Heart left ventricle (tissue), 16 donors: ENCODE results near the gene FBXL19. TPM values are rescaled to one million over a fixed set of nuclear protein-coding genes. Genes with fewer than 3 reads are reported as not detected.
A peak's percentile ranks its signal among the peaks of the same experiment; 100 is the strongest.

ENCODE experiments used
- ATAC-seq, 4 donors: fragments of 200-7000 bp; cut with Tn5 transposase; one replicate each; pipeline ENCODE4 v1.9.1; 2020 to 2022; ENCODE audit warnings: moderate library complexity in 4 of 4, mild to moderate bottlenecking in 3 of 4, moderate number of reproducible peaks in 1 of 4
- DNase-seq, 5 donors: peaks; one replicate each; pipeline ENCODE4 v3.0.0-alpha.2; 2020
- H3K27ac ChIP-seq, 12 donors: fragments of 200-600 bp; sonication (generic) in 4 of 12; one replicate each; pipeline versions ENCODE4 v1.5.0 to v1.8.0; 2016 to 2022; ENCODE audit warnings: mild to moderate bottlenecking in 2 of 12
- H3K27me3 ChIP-seq, 9 donors: fragments of 200-600 bp; sonication (generic) in 2 of 9; one replicate each; pipeline versions ENCODE4 v1.5.1 to v1.8.0; 2016 to 2022; ENCODE audit warnings: mild to moderate bottlenecking in 3 of 9
- H3K36me3 ChIP-seq, 9 donors: fragments of 200-600 bp; sonication (generic) in 2 of 9; one replicate each; pipeline versions ENCODE4 v1.5.0 to v1.8.0; 2018 to 2022; ENCODE audit warnings: mild to moderate bottlenecking in 2 of 9
- H3K4me1 ChIP-seq, 12 donors: fragments of 200-600 bp; sonication (generic) in 4 of 12; one replicate each; pipeline versions ENCODE4 v1.5.0 to v1.8.0; 2016 to 2022; ENCODE audit warnings: mild to moderate bottlenecking in 3 of 12
- H3K4me3 ChIP-seq, 12 donors: fragments of 200-600 bp; sonication (generic) in 4 of 12; one replicate each; pipeline versions ENCODE4 v1.5.0 to v1.8.0; 2017 to 2022; ENCODE audit warnings: mild to moderate bottlenecking in 9 of 12, moderate library complexity in 4 of 12
- H3K9me3 ChIP-seq, 12 donors: fragments of 200-600 bp; sonication (generic) in 4 of 12; one replicate each; pipeline versions ENCODE4 v1.5.0 to v1.8.0; 2016 to 2022; ENCODE audit warnings: mild to moderate bottlenecking in 1 of 12
- POLR2A ChIP-seq, 2 donors: fragments of 450-650 bp; IDR thresholded peaks; one replicate each; pipeline ENCODE4 v1.6.1; 2017; ENCODE audit warnings: antibody characterized with exemption in 2 of 2, mild to moderate bottlenecking in 2 of 2, moderate library complexity in 2 of 2
- WGBS, 4 donors: extraction: QIAGEN DNeasy Blood & Tissue Kit in 2 of 4; methylation state at CpG; one replicate each; pipeline versions ENCODE4 v1.1.5 to v1.1.7; 2013 to 2018; 5-methylcytosine and 5-hydroxymethylcytosine counted together
- intact Hi-C, 10 donors: fragments of 100-400 bp; cut with DNase I; formaldehyde crosslinking; loops; one replicate each; pipeline versions ENCODE4 v1.11.1 to v1.14.2; 2022
- polyA plus RNA-seq, 2 donors: library from polyadenylated mRNA; stranded (reverse); fragments of 200-250 nt; gene quantifications; one replicate each; pipeline ENCODE4 v1.2.3, GENCODE V29; 2013
- total RNA-seq, 9 donors: library from RNA; depleted of rRNA in 2 of 9; stranded (reverse); fragments of >200 nt in 2 of 9; fragmentation: NEBNext Ultra II Directional in 3 of 9; extraction: Animal tissue kit (Norgen Biotek cat#: 25700) in 3 of 9; gene quantifications; one replicate each; pipeline versions ENCODE4 v1.1.0 to v1.2.4, GENCODE V29; 2016 to 2023
- TF ChIP-seq, protein P1 (sequence below), 12 donors: fragments of 200-600 bp; sonication (generic) in 4 of 12; IDR thresholded peaks; one replicate each; pipeline versions ENCODE4 v1.5.0 to v1.8.0; 2018 to 2022; ENCODE audit warnings: antibody characterized with exemption in 12 of 12, mild to moderate bottlenecking in 5 of 12
- donor health status: ischemic (EF 13 %, LVEDD 7.1; RV severe dilation, severe dysfunction).
- donor health status: healthy with polysubstance abuse.
- donor health status: DM: no; HTN: yes; CAD: no.
- donor health status: DM: no; HTN: no; CAD: no.
- donor health status: ischemic (EF 25% LVEDD 6.9; RV normal size, moderate dysfunction).
- donor health status: ischemic (EF 25% LVEDD 5.7; RV mildly dilated, moderate dysfunction).
- donor health status: healthy.
- donor health status: DM: yes; HTN: yes; CAD: no.
- donor health status: ischemic (EF 35%, LVEDD 5.7; RV mildly dilated, moderate dysfunction).
- donor health status: nonischemic (EF 11% LVEDD 7.7; RV severe dilation, severe dysfunction).
- donor health status: DM: yes; HTN: yes; CAD: no.
- donor health status: PGD.
- donor health status: ischemic (EF 29% LVEDD 5.4; RV normal size, mild dysfunction).
- donor health status: nonischemic (EF 23%, LVEDD 6.1; RV moderate dilation, normal function).

The FBXL19 gene
- total and polyA plus RNA-seq, 11 donors: 4.5 to 15.5 (median 7.9) TPM

DNA sequence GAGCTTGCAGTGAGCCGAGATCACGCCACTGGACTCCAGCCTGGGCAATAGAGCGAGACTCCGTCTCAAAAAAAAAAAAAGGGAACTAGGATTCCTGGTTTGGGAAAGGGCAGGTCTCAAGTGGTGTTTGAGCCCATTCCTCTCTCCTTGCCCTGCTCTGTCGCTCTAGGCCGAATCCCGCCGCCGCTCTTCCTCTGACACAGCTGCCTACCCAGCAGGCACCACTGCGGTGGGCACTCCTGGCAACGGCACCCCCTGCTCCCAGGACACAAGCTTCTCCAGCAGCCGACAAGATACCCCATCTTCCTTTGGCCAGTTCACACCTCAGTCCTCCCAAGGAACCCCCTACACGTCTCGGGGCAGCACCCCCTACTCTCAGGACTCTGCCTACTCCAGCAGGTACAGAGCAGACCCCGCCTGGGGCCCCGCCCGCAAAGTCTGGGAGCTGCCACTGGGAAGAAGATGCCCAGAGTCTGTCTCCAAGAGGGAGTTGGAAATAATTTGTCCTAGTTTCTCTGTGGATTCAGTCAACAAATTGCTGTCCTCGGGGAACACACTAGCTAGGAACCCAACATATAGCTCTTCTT lies 40.6 kb downstream of the FBXL19 start:
- Histone ChIP-seq H3K4me1 (peaks cover 0 to 8% (median 4%) of the 10 kb centered on the region in 12 donors), H3K27ac (no peak overlapping the region), H3K4me3 (no peak overlapping the region), H3K9me3 (no peaks in the 10 kb centered on the region), H3K27me3 (no peaks in the 10 kb centered on the region), H3K36me3 (peaks cover 6 to 100% (median 98%) of the 10 kb centered on the region in 9 donors)
- no peak for TF ChIP-seq POLR2A (IDR thresholded peaks at IDR 0.05)
- TF ChIP-seq, protein P1, sequence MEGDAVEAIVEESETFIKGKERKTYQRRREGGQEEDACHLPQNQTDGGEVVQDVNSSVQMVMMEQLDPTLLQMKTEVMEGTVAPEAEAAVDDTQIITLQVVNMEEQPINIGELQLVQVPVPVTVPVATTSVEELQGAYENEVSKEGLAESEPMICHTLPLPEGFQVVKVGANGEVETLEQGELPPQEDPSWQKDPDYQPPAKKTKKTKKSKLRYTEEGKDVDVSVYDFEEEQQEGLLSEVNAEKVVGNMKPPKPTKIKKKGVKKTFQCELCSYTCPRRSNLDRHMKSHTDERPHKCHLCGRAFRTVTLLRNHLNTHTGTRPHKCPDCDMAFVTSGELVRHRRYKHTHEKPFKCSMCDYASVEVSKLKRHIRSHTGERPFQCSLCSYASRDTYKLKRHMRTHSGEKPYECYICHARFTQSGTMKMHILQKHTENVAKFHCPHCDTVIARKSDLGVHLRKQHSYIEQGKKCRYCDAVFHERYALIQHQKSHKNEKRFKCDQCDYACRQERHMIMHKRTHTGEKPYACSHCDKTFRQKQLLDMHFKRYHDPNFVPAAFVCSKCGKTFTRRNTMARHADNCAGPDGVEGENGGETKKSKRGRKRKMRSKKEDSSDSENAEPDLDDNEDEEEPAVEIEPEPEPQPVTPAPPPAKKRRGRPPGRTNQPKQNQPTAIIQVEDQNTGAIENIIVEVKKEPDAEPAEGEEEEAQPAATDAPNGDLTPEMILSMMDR (IDR thresholded peaks at IDR 0.05): no peak
- ATAC-seq (no peak), DNase-seq (no peak)
- 91 to 95% (median 94%) methylated on average over 17 to 18 of the region's 18 CpGs for WGBS, 4 donors
- intact Hi-C loops: loop anchor here in 1 of 10 donors (5.0 kb wide), 1 partner anchor 488 kb away; no protein-coding TSS in a partner anchor

DNA sequence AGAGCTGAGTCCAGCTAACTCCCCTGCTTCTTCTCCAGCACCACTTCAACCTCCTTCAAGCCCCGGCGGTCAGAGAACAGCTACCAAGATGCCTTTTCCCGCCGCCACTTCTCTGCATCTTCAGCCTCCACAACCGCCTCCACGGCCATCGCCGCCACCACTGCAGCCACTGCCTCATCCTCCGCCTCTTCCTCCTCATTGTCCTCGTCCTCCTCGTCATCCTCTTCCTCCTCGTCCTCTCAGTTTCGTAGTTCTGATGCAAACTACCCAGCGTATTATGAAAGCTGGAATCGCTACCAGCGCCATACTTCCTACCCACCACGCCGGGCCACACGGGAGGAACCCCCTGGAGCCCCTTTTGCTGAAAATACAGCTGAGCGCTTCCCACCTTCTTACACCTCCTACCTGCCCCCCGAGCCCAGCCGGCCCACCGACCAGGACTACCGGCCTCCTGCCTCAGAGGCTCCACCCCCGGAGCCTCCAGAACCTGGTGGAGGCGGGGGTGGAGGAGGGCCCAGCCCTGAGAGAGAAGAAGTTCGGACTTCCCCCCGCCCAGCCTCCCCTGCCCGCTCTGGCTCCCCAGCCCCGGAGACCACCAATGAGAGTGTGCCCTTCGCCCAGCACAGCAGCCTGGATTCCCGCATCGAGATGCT lies 41.3 kb downstream of the FBXL19 start:
- H3K4me3 ChIP-seq: no peak overlapping the region
- no peak for TF ChIP-seq POLR2A (IDR thresholded peaks at IDR 0.05)
- TF ChIP-seq, protein P1 (IDR thresholded peaks at IDR 0.05): no peak
- H3K4me1 ChIP-seq: peaks cover 0 to 2% (median 0%) of the 10 kb centered on the region in 12 donors
- H3K27me3 ChIP-seq: no peaks in the 10 kb centered on the region
- H3K36me3 ChIP-seq: peaks cover 6 to 100% (median 98%) of the 10 kb centered on the region in 9 donors
- 89 to 92% (median 91%) methylated on average over 33 of the region's 33 CpGs for WGBS, 4 donors
- no peak for ATAC-seq
- no peak overlapping the region for H3K27ac ChIP-seq
- peak in 1 of 5 donors; percentile 48 for DNase-seq
- no peaks in the 10 kb centered on the region for H3K9me3 ChIP-seq
- intact Hi-C loops: loop anchor here in 1 of 10 donors (5.0 kb wide), 1 partner anchor 488 kb away; no protein-coding TSS in a partner anchor

DNA sequence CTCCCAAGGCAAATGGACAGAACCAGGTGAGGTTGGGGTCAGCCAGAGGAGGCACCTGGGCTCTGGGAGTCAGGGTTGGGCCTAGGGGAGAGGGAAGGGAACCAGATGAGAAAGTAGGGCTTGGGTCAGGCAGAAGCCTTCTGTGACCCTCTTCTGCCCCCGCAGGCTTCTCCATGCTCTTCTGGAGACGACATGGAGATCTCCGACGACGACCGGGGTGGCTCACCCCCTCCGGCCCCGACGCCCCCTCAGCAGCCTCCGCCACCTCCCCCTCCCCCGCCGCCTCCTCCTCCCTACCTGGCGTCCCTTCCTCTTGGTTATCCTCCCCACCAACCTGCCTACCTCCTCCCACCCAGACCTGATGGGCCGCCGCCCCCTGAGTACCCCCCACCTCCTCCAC lies 42.1 kb downstream of the FBXL19 start:
- intact Hi-C loops: no loop called here
- H3K4me3 ChIP-seq: no peak overlapping the region
- H3K4me1 ChIP-seq: no peaks in the 10 kb centered on the region
- TF ChIP-seq, protein P1 (IDR thresholded peaks at IDR 0.05): no peak
- TF ChIP-seq POLR2A (IDR thresholded peaks at IDR 0.05): no peak
- no peak overlapping the region for H3K27ac ChIP-seq
- peaks cover 6 to 100% (median 98%) of the 10 kb centered on the region in 9 donors for H3K36me3 ChIP-seq
- DNase-seq: peak in 1 of 5 donors; percentile 47
- H3K27me3 ChIP-seq: no peaks in the 10 kb centered on the region
- H3K9me3 ChIP-seq: no peaks in the 10 kb centered on the region
- WGBS, 4 donors: 87 to 94% (median 90%) methylated on average over 15 of the region's 15 CpGs
- ATAC-seq: no peak

DNA sequence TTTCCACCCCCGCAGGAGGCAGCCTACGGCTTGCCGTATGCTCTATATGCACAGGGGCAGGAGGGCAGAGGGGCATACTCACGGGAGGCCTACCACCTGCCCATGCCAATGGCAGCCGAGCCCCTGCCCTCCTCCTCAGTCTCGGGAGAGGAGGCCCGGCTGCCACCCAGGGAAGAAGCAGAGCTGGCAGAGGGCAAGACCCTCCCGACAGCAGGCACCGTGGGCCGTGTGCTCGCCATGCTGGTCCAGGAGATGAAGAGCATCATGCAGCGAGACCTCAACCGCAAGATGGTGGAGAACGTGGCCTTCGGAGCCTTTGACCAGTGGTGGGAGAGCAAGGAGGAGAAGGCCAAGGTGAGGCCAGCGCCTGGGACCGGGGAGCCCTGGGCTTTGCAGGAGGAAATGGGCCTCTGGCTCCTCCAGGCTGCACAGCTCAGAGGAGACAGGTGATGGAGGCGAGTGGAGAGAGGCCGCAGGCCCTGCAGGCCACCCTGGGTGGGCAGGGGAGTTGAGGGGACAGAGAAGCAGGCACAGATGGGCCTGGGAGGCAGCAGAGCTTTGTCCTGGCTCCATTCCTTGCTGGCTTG lies 42.8 kb downstream of the FBXL19 start:
- DNase-seq (peak in 1 of 5 donors; percentile 59), ATAC-seq (no peak)
- peaks cover 3 to 100% (median 98%) of the 10 kb centered on the region in 9 donors for H3K36me3 ChIP-seq
- intact Hi-C loops: no loop called here
- no peak overlapping the region for H3K4me3 ChIP-seq
- no peaks in the 10 kb centered on the region for H3K27me3 ChIP-seq
- WGBS, 4 donors: 93 to 95% (median 94%) methylated on average over 14 to 19 of the region's 19 CpGs
- H3K4me1 ChIP-seq: no peaks in the 10 kb centered on the region
- H3K9me3 ChIP-seq: no peaks in the 10 kb centered on the region
- no peak overlapping the region for H3K27ac ChIP-seq
- TF ChIP-seq, protein P1 (IDR thresholded peaks at IDR 0.05): no peak
- TF ChIP-seq POLR2A (IDR thresholded peaks at IDR 0.05): no peak
